GM19043 (cell line): Measurements from ENCODE around the gene MXRA8.

Experiments used
- ATAC-seq: cut with Tn5 transposase; IDR thresholded peaks from one replicate; pipeline ENCODE4 v1.9.1; 2021; ENCODE audit warnings: low read depth; ENCODE audit not compliant: unreplicated experiment

MXRA8 gene

DNA sequence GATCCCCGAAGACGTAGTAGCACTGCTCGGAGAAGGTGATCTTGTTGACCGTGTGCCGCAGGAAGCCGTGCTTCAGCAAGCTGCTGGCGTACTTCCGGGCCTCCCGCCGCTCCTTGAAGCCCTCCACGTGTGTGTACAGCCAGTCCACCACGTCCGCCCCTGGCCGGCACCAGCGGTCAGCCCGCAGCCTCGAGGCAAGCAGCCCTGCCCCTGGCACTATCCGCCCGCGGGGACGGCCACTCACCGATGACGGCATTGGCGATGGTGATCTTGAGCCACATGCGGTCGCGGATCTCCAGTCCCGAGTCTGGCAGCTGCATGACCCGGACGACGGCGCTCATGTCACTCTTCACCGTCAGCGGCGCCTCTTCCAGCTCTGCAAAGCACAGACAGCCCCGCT, 20.1 kb downstream of the MXRA8 start:
- ATAC-seq = no peak

DNA sequence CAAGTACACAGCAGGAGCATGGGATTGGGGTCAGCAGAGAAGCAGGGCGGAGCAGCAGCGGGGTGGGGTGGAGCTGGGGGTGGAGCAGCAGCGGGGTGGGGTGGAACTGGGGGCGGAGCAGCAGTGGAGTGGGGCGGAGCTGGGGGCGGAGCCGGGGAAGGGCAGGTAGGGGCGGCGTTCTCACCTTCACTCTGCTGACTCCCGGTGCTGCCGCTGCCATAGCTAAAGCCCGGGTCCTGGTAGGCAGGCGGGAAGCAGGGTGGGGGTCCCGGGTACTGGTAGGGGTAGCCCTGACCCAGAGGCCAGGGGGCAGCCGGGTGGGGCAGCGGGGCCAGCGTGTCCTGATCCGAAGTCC, 20.6 kb downstream of the MXRA8 start:
- ATAC-seq = no peak

DNA sequence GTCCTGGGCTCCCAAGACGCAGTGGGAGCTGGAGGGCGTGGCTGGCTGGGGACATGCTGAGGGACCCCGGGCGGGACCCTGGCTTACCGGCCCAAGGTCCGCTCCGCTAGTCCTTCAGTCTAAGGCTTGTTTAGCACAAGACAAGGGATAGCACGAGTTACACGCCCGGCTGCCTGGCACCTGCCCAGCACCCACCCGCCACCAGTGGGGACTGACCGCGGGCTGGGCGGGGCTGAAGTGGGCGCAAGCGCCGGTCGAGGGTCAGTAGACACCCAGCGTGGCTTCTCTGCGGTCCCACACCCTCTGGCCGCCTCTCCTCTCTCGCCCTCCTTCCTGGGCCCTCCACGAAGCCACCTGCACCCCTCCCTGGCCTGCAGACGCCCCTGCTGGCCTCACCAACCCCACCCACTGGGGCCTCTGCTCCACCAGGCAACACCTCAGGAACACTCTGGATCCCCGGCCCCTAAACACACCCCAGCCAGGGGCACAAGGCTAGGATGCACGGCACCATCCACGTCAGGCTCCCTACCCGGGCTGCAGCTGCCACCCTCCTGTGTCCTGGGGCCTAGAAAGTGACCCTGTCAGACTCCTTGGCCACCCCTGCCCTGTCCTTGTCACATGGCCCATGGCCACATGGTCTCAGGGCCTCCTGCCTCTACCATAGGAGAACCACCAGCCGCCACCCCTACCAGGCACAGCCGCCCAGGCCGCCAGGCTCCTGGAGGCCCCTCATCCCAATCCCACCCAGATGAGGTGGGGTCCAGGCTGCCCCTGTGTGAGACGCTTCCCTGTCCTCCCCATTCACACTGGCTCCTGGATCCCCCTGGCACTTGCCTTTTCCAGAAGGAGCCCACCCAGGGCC, 21.2 kb downstream of the MXRA8 start:
- ATAC-seq = no peak

DNA sequence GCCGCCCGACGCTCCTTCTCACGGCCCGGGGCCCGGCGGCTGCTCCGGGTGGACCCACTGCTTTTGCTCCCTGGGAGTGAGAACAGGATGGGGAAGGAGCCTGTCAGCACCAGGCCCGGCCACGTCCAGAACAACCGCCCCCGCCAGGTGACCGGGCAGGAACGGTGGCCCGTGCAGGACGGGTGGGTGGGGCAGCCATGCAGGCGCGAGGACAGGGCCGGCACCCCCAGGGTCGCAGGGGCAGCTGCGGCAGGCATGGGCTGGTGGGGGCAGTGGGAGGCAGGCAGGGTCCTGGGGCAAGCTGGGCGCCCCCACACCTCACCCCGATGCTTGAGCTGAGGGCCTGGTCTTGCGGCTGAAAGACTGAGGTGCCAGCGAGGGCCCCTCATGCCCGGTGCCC, 21.9 kb downstream of the MXRA8 start:
- no peak for ATAC-seq

- ATAC-seq = no peak
Observed at GRCh38 chr1:1335792-1336248, 22.5 kb downstream of the MXRA8 start.

DNA sequence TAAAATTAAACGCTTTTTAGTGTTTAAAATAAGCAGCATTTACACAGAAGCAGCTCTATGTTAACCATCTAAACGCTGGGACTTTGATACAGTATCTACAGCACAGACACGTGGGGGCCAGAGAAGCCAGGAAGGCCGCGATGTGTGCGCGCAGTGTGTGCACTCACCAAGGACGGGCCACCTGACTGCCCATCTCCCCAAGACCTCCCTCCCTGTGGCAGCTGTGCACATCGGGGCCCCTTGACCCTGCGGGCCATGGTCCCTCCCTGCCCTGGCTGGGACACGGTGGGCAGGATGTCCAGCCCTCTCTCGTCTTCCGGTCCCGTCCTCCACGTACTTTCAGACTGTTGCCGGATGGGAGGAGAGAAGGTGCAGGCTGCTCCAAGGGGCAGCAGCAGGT, 23.1 kb downstream of the MXRA8 start:
- ATAC-seq = no peak

DNA sequence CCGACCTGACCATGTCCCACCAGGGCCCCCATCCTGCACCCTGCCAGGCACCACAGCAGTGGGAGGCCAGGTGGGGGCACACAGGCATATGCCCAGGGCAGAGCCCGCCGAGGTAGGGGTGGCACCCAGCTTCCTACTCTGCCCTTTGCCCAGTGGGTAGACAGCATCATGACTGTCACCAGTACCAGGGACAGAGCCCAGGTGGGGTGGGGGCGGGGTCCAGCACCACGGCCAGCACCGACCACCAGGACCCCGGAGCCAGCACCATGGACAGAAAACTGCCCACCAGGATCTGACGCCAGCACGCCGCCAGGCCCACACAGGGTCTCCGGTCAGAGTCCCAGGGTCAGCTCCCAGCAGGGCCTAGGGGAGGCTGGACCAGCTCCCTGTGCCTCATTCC, 23.5 kb downstream of the MXRA8 start:
- no peak for ATAC-seq

- ATAC-seq = no peak
Observed at GRCh38 chr1:1333551-1334241, 24.7 kb downstream of the MXRA8 start.

- no peak for ATAC-seq
Observed at GRCh38 chr1:1332774-1333480, 25.4 kb downstream of the MXRA8 start.

GRCh38 chr1:1332031-1332755, 26.2 kb downstream of the MXRA8 start:
- ATAC-seq = no peak

GRCh38 chr1:1331068-1331965, 27.0 kb downstream of the MXRA8 start, which contains the start of gene TAS1R3:
Gene TAS1R3, plus strand, starts transcription at chr1:1331280. Its CDS starts 66 bp downstream, at chr1:1331346.
- no peak for ATAC-seq

- ATAC-seq = no peak
Observed at GRCh38 chr1:1330366-1331067, 27.8 kb downstream of the MXRA8 start.

DNA sequence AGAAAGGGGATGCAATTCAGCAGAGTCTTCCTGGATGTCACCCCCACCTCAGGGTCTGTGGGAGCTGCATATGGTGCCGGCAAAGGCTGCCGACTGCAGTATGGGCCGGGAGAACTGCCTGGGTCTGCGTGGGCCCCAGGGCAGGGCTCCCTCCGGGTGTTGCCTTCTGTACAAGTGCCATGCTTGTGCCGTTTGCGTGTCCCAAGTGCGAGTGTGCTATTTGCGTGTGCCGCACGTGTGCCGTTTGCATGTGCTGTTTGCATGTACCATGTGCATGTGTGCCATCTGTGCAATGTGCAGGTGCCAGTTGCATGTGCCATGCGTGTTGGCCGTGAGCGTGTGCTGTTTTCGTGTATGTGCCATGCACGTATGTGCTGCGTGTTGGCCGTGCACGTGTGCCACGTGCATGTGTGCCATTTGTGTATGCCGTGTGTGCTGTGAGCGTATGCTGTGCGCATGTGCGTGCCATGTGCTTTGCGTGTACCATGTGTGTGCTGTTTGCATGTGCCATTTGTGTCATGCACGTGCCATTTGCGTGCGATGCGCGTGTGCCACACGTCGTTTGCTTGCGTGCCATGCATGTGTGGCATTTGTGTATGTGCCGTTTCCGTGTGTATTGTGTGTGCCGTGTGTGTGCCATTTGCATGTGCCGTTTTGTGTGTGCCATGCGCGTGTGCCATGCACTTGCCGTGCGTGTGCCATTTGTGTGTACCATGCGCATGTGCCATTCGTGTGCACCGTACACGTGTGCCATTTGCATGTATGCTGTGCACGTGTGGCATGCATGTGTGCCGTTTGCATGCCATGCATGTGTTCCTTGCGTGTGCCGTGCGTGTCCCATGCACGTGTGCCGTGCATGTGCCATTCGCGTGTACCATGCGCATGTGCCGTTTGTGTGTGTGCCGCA, 28.8 kb downstream of the MXRA8 start:
- ATAC-seq = no peak

- no peak for ATAC-seq
Observed at GRCh38 chr1:1328254-1328653, 30.1 kb downstream of the MXRA8 start.

DNA sequence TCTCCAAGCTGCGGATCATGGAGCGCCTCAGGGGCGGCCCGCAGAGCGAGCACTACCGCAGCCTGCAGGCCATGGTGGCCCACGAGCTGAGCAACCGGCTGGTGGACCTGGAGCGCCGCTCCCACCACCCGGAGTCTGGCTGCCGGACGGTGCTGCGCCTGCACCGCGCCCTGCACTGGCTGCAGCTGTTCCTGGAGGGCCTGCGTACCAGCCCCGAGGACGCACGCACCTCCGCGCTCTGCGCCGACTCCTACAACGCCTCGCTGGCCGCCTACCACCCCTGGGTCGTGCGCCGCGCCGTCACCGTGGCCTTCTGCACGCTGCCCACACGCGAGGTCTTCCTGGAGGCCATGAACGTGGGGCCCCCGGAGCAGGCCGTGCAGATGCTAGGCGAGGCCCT, 31.1 kb downstream of the MXRA8 start:
- no peak for ATAC-seq

GRCh38 chr1:1326075-1326605, 32.2 kb downstream of the MXRA8 start:
- no peak for ATAC-seq

GRCh38 chr1:1325288-1326074, 32.9 kb downstream of the MXRA8 start:
- no peak for ATAC-seq
